Measurements from ENCODE around the gene NMNAT2. TPM values are rescaled to one million over a fixed set of nuclear protein-coding genes. Genes with fewer than 3 reads are reported as not detected.
"Not testable (repeated sequence)": the region's sequence is repeated elsewhere in the genome, so short reads cannot be mapped to it uniquely, and the experiment has no call there.

Gene NMNAT2
- total RNA-seq, 1 experiment from 2014 or later, result not detected

DNA sequence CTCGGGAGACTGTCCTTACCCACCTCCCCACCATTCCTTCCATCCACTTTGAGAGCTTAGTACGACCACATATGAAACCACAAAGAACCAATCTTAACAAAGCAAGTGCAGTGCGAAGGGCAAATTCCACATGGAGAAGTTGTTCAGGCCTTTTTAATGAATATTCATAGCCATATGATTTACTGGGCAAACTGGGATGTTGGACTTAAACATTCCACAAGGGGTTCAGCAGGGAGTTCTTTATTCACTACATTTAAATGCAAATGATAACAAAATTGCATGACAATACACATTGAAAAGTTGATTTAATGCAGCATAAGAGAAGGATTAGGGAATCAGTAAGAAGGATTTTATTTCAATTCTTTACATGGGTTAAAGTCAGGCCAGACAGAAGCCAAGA is 14.7 kb downstream of the NMNAT2 start:
- CTCF ChIA-PET, result no interaction called here
- no peak overlapping the region for H3K27ac ChIP-seq (ENCODE audit: low read depth, low read length)
- RAD21 ChIA-PET (ENCODE audit: low non-redundant PET in 1 of 2, low total read pairs in 2 of 2, uncharacterized antibody in 2 of 2, unreplicated experiment in 2 of 2), result no interaction called here
- intact Hi-C loops (cut with micrococcal nuclease), result no loop called here
- no peaks in the 10 kb centered on the region for H3K9me2 ChIP-seq (ENCODE audit: insufficient read depth)
- no peak overlapping the region for H3K4me2 ChIP-seq (ENCODE audit: low read length)
- H3K36me3 ChIP-seq (ENCODE audit: control insufficient read depth in 1 of 2, insufficient read depth in 2 of 2, low read length in 2 of 2), result no peaks in the 10 kb centered on the region
- no peak for TF ChIP-seq ELF1 (IDR thresholded peaks at IDR 0.05; ENCODE audit: borderline replicate concordance, low read depth)
- TF ChIP-seq, protein P1, sequence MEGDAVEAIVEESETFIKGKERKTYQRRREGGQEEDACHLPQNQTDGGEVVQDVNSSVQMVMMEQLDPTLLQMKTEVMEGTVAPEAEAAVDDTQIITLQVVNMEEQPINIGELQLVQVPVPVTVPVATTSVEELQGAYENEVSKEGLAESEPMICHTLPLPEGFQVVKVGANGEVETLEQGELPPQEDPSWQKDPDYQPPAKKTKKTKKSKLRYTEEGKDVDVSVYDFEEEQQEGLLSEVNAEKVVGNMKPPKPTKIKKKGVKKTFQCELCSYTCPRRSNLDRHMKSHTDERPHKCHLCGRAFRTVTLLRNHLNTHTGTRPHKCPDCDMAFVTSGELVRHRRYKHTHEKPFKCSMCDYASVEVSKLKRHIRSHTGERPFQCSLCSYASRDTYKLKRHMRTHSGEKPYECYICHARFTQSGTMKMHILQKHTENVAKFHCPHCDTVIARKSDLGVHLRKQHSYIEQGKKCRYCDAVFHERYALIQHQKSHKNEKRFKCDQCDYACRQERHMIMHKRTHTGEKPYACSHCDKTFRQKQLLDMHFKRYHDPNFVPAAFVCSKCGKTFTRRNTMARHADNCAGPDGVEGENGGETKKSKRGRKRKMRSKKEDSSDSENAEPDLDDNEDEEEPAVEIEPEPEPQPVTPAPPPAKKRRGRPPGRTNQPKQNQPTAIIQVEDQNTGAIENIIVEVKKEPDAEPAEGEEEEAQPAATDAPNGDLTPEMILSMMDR (IDR thresholded peaks at IDR 0.05 in 2 of 3, conservative IDR thresholded peaks at IDR 0.05 in 1 of 3; ENCODE audit: borderline replicate concordance in 1 of 3, insufficient read depth in 1 of 3, low read depth in 2 of 3, low read length in 2 of 3), result no peak
- no peak for TF ChIP-seq CBX3 (IDR thresholded peaks at IDR 0.05; ENCODE audit: low read depth)
- TF ChIP-seq YY1 (IDR thresholded peaks at IDR 0.05; ENCODE audit: extremely low read depth, insufficient replicate concordance, low read depth, low read length), result no peak
- H3K79me2 ChIP-seq (ENCODE audit: insufficient read depth, low read length), result no peaks in the 10 kb centered on the region
- no peak for ATAC-seq
- H3K9ac ChIP-seq (ENCODE audit: low read length), result no peak overlapping the region
- H3K9me3 ChIP-seq (ENCODE audit: control insufficient read depth in 1 of 2, insufficient read depth in 1 of 2, low read depth in 1 of 2, low read length in 2 of 2), result no peaks in the 10 kb centered on the region
- no TSS peak for BruUV-seq (replicated peaks)
- no peaks in the 10 kb centered on the region for H3K27me3 ChIP-seq (ENCODE audit: insufficient read depth, low read length)
- H3K4me3 ChIP-seq (replicated peaks in 1 of 2; ENCODE audit: low read depth in 1 of 2, low read length in 2 of 2), result no peak overlapping the region
- DNase-seq (ENCODE audit: low read depth, low spot score), result no peak
- H3K4me1 ChIP-seq (ENCODE audit: control insufficient read depth in 1 of 2, insufficient read depth in 2 of 2, low read length in 2 of 2), result no peaks in the 10 kb centered on the region
- no peak overlapping the region for H2AFZ ChIP-seq (ENCODE audit: low read depth, low read length, poor library complexity, severe bottlenecking)
- H4K20me1 ChIP-seq (ENCODE audit: insufficient read depth), result no peaks in the 10 kb centered on the region
- POLR2A ChIA-PET, result no interaction called here

DNA sequence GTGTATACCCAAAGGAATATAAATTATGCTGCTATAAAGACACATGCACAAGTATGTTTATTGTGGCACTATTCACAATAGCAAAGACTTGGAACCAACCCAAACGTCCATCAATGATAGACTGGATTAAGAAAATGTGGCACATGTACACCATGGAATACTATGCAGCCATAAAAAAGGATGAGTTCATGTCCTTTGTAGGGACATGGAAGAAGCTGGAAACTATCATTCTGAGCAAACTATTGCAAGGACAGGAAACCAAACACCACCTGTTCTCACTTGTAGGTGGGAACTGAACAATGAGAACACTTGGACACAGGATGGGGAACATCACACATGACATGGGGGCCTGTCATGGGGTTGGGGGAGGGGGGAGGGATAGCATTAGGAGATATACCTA is 16.6 kb downstream of the NMNAT2 start:
- ATAC-seq; RAD21 ChIA-PET (ENCODE audit: low non-redundant PET in 1 of 2, low total read pairs in 2 of 2, uncharacterized antibody in 2 of 2, unreplicated experiment in 2 of 2); H3K4me3 ChIP-seq (replicated peaks in 1 of 2; ENCODE audit: low read depth in 1 of 2, low read length in 2 of 2); intact Hi-C loops (cut with micrococcal nuclease); H3K27me3 ChIP-seq (ENCODE audit: insufficient read depth, low read length); BruUV-seq (replicated peaks); H3K9me2 ChIP-seq (ENCODE audit: insufficient read depth); H2AFZ ChIP-seq (ENCODE audit: low read depth, low read length, poor library complexity, severe bottlenecking); CTCF ChIA-PET; H4K20me1 ChIP-seq (ENCODE audit: insufficient read depth); H3K79me2 ChIP-seq (ENCODE audit: insufficient read depth, low read length); H3K27ac ChIP-seq (ENCODE audit: low read depth, low read length); H3K36me3 ChIP-seq (ENCODE audit: control insufficient read depth in 1 of 2, insufficient read depth in 2 of 2, low read length in 2 of 2); H3K9me3 ChIP-seq (ENCODE audit: control insufficient read depth in 1 of 2, insufficient read depth in 1 of 2, low read depth in 1 of 2, low read length in 2 of 2); POLR2A ChIA-PET; H3K9ac ChIP-seq (ENCODE audit: low read length); H3K4me2 ChIP-seq (ENCODE audit: low read length); DNase-seq (ENCODE audit: low read depth, low spot score); H3K4me1 ChIP-seq (ENCODE audit: control insufficient read depth in 1 of 2, insufficient read depth in 2 of 2, low read length in 2 of 2): not testable (repeated sequence)

Measured in HCT116 (cell line).